GM19372 (cell line): ENCODE measurements around the gene DEGS1.
"Not testable (repeated sequence)": the region's sequence is repeated elsewhere in the genome, so short reads cannot be mapped to it uniquely, and the experiment has no call there.

Experiments
- ATAC-seq: cut with Tn5 transposase; IDR thresholded peaks from one replicate; pipeline ENCODE4 v1.9.1; 2021; ENCODE audit warnings: mild to moderate bottlenecking, low read depth, moderate library complexity; ENCODE audit not compliant: unreplicated experiment

The DEGS1 gene

DNA sequence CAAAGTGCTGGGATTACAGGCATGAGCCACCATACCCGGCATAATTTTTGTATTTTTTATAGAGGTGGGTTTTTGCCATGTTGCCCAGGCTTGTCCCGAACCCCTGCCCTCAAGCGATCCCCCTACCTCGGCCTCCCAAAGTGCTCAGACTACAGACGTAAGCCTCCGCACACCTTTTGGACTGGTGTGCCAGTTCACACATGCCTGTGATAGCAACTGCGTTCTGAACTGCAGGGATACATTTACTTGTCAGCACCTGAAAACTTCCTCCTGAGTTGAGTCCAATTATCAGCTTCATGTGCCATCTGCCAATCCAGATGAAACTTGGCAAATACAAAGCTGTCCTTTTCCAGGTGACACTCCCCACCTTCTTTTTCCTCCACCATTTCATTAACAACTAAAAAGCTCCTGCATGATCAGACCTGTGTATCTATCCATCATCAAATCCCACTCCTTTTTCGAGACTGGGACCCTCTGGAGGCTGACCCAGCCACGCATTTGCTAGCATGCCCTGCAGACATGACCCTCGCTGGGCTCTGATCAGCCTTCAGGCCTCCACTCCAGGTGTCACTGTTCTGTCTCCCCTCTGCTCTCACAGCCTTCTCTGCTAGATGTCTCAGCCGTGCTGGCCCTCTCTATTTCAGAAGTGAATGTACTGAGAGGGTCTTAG lies 2.1 kb upstream of the DEGS1 start:
- no peak for ATAC-seq

DNA sequence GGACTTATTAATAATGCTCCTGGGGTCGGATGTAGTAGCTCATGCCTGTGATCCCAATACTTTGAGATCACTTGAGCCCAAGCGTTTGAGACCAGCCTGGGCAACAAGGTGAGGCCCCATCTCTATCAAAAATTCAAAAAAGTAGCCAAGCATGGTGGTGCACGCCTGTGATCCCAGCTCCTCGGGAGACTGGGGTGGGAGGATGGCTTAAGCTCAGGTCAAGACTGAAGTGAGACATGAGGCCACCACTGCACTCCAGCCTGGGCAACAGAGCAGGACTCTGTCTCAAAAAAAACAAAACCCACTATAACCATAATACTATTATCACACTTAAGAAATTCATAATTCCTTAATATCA lies 1.6 kb upstream of the DEGS1 start:
- no peak for ATAC-seq

DNA sequence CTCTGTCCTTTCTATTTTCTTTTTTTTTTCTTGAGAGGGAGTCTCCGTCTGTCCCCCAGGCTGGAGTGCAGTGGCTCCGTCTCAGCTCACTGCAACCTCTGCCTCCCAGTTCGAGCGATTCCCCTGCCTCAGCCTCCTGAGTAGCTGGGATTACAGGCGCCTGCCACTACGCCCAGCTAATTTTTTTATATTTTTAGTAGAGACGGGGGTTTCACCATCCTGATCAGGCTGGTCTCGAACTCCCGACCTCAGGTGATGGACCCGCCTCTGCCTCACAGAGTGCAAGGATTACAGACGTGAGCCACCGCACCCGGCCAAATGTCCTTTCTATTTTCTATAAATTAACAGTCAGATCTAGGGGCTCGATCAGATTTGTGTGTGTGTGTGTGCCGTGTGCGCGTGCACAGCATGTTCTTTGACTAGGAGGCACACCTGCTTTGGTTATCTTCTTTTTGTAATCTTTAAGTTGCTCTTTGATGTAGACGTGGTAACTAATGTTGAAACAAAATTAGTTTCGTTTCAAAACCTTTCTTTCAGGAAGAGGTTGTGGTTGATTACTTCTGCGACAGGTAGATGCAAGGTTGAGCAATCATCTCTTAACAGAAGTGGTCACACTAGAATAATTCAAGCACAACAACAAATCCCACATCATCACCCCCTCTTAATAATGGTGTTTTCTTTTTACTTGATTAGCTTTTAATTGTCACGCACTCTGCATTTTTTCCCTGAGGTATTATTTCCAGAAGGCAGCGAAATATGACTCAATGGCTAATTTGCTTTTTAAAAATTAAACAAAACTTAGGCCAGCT lies 779 bp upstream of the DEGS1 start:
- ATAC-seq: peak; percentile 39

- peak; percentile 45 for ATAC-seq
Observed at GRCh38 chr1:224183591-224184312, 712 bp downstream of the DEGS1 start.

- no peak for ATAC-seq
Observed at GRCh38 chr1:224185208-224185607, 2.2 kb downstream of the DEGS1 start.

DNA sequence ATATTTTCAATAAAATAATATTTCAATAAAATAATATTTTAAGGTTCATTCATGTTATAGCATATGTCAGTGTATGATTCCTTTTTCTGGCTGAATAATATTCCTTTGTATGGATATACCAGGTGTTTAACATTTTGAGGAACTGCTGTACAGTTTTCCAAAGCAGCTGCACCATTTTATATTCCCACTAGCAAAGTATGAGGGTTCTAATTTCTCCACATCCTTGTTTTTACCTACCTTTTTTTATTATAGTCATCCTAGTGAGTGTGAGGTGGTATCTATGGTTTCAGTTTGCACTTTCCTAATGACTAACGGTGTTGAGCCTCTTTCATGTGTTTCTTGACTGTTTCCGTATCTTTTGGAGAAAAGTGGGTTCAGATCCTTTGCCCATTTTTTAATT lies 5.2 kb downstream of the DEGS1 start:
- no peak for ATAC-seq

- ATAC-seq: no peak
Observed at GRCh38 chr1:224189561-224189960, 6.5 kb downstream of the DEGS1 start.

- no peak for ATAC-seq
Observed at GRCh38 chr1:224192082-224192788, 9.2 kb downstream of the DEGS1 start.

GRCh38 chr1:224193319-224193966 lies 10.4 kb downstream of the DEGS1 start:
- ATAC-seq: no peak

DNA sequence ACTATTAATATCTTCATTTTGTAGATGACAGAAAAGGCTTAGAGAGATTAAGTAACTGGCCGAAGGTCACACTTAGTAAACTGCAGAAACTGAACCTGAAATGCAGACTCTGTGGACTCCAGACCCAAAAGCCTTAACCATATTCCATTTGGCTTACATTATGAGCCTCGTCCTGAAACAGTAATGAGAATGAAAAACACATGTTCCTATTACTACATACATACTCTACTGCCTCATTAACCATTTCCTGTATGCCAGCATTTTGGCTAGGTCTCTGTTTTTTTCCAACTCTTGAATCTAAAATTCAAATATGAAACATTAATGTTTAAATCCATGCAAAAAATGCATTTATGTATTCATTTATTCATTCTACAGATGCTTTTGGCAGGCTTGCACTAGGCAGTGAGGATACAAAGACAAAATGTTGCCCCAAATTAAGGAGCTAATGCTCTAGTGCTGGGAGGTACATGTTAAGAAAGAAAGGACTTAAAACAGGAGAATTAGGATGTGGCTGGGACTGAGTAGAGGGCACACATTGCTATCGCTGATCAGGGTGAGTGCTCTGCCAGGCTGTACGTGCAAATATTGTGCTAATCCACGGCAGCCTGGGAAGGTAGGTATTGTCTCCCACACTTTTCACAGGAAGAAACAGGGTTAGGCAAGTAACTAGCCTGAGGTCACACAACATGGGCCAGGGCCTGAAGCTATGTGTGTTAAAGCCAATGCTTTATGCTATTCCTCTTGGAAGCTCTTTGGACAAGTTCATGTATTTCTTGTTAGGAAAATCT lies 14.0 kb downstream of the DEGS1 start:
- no peak for ATAC-seq

DNA sequence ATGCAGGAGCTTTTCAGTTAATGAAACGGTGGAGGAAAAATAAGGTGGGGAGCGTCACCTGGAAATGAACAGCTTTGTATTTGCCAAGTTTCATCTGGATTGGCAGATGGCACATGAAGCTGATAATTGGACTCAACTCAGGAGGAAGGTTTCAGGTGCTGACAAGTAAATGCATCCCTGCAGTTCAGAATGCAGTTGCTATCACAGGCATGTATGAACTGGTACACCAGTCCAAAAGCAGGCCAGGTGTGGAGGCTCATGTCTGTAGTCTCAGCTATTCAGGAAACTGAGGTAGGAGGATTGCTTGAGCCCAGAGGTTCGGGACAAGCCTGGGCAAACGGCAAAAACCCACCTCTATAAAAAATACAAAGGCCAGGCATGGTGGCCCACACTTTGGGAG lies 15.5 kb downstream of the DEGS1 start:
- no peak for ATAC-seq

- ATAC-seq: no peak
Observed at GRCh38 chr1:224199679-224200078, 16.6 kb downstream of the DEGS1 start.

GRCh38 chr1:224201383-224201782 lies 18.3 kb downstream of the DEGS1 start:
- no peak for ATAC-seq

DNA sequence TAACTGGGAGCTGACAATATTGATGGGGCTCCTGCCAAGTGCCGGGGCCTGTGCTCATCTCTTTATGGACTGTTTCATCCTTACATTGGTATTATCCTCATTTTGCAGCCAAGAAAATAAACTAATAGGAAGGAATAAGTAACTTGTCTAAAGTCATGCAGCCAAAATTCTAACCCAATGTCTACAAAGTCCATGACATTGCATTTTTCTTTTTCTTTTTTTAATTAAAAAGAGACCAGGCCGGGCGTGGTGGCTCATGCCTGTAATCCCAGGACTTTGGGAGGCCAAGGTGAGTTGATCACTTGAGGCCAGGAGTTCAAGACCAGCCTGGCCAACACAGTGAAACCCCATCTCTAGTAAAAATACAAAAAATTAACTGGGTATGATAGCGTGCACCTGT lies 18.8 kb downstream of the DEGS1 start:
- no peak for ATAC-seq

GRCh38 chr1:224203243-224204016 lies 20.4 kb downstream of the DEGS1 start:
- peak; percentile 44 for ATAC-seq

GRCh38 chr1:224205438-224205840 lies 22.4 kb downstream of the DEGS1 start:
- peak; percentile 42 for ATAC-seq

DNA sequence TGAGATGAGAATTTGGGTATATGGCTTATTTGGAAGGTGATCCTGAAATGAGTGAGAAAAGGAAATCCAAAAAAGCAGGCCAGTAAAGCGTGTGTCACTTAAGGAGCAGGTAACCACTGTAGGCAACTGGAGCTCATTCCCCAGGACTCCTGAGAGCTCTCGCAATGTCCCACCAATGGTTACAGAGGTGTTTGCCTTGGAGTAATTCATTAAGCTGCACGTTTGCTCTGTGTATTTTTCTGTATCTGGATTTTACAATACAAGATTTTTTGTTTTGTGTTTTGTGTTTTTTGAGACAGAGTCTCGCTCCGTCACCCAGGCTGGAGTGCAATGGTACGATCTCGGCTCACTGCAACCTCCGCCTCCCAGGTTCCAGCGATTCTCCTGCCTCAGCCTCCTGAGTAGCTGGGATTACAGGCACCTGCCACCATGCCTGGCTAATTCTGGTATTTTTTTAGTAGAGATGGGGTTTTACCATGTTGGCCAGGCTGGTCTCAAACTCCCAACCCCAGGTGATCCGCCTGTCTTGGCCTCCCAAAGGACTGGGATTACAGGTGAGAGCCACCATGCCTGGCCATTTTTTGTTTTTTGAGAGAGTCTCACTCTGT lies 23.0 kb downstream of the DEGS1 start:
- not testable (repeated sequence) for ATAC-seq

- no peak for ATAC-seq
Observed at GRCh38 chr1:224211206-224211962, 28.3 kb downstream of the DEGS1 start.
